GM19239 (cell line): ENCODE results near the gene ARHGEF7.
"Not testable (repeated sequence)": the region's sequence is repeated elsewhere in the genome, so short reads cannot be mapped to it uniquely, and the experiment has no call there.

Experiments
- DNase-seq: peaks from one replicate; pipeline ENCODE4 v3.0.0; 2011; ENCODE audit warnings: low spot score; ENCODE audit not compliant: insufficient read length
- FAIRE-seq: peaks from 2 replicates; lab custom pipeline; 2011; peaks lifted over from hg19 to GRCh38; lab: Jason Lieb, UNC

The ARHGEF7 gene

DNA sequence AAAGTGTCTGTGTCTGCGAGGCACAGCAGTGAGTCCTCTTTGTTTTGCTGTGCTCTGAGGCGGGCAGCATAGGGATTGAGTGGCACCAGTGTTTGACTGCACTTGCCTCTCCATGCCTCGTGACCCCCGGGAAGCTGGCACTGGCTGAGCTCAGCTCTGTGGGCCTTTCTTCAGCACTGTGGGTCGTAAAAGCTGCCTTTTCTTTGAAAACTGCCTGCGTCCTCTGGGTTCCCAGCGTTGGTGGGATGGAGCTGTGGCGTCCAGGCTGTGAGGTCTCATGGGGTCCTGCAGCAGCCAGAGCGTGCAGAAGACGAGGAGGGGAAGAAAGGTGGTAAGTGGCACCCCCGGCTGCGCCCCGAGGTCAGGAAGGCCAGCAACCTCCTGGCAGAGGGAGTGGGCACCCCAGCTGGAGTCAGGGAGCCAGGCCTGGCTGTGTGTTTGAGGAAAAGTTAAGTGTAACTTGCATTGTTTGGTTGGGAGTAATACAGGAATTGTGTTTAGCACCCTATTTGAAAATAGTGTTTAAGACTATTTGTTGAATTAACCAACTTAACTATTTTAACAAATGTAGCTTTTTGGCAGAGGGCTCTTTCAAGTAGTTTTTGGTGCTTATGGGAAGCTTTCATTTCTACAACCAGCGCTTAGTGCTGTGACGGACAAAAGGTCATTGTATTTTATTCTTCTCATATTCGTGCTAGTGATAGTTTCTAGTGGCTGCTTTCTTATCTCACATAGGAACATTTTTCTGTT lies 126.1 kb downstream of the ARHGEF7 start:
- FAIRE-seq = no peak
- no peak for DNase-seq

DNA sequence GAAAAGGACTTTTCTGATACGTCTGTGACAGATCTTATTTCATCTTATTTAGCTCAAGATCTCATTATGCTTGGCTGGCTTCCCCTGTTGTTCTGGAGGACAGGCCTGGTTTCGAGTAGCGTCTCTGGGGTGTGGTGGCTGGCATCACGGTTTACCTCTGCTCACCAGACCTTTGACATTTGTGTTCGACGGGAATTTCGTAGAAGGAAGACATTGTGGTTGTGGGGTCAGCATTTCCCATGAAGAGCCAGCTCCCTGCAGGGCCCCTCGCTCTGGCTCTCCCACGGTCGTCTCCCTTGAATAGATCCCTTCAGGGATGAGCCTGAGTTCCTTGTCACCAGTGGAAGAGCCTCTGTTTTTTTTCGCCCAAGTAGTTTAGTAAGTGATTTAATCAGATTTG lies 126.8 kb downstream of the ARHGEF7 start:
- FAIRE-seq = no peak
- no peak for DNase-seq

DNA sequence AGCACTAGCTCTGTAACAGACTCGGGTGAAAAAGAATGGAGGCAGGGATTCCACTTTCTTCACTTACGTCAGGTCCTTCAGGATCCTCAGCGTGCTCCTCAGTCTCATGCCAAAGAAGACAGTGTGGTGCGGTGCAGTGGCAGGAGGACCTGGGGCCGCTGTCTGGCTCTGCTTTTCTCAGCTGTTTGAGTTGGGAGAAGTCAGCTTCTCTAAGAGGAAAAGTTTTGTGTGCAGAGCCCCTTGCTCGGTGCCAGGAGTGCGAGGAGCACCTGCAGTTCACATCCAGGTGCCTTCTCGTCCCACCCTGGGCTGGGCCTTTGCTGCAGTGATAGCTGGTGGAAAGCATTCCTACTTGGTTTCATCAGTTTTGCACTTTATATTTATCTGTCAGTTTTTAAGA lies 127.5 kb downstream of the ARHGEF7 start:
- no peak for FAIRE-seq
- no peak for DNase-seq

DNA sequence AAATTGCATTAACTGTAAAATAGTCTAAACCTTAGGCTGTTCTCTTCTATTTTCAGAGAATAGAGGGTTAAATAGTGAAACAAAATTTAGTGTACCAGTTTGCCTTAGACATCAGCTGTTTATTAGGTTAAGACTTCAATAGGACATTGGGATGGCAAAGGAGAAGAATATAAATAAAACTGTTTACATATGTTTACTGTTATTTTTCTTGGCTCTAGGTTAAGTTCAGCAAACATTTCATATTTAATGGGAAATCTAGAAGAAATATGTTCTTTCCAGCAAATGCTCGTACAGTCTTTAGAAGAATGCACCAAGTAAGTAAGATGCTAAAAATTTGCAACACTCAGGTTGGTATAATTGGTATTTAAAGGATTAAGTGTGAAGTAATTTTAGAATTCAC lies 128.9 kb downstream of the ARHGEF7 start:
- no peak for DNase-seq
- FAIRE-seq = no peak

DNA sequence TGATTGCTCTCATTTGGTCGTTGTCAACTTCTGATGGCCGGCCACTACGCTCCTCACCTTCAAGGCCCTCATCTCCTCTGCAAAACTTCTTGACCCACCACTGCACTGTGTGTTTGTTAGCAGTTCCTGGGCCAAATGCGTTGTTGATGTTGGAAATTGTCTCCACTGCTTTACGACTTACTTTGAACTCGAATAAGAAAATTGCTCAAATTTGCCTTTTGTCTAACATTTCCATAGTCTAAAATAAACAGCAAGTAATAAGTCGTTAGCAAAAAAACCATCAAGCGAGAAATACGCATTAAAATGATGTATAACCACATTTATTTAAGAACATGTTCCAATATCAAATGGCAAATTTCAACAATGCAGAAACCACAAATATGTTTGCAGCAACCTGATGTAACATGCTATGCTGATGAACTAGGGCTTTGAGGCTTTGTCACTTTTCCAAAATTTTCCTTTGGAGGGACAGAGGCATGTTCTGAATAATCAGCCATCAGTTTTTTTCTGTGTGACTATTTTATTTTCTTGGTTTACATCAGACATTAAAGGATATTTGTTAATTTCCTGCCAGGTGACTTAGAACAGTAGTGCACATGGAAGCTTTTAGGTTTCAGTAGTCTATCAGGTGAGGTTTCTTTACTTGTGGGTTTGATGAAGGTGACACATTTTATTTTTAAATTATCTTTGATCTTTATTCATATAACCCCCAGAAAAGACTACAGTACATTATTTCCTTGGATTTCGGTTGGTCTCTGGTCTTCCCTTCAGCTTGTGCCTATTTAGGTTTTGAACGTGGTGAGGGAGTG lies 130.7 kb downstream of the ARHGEF7 start:
- no peak for DNase-seq
- peak; percentile 44 for FAIRE-seq

DNA sequence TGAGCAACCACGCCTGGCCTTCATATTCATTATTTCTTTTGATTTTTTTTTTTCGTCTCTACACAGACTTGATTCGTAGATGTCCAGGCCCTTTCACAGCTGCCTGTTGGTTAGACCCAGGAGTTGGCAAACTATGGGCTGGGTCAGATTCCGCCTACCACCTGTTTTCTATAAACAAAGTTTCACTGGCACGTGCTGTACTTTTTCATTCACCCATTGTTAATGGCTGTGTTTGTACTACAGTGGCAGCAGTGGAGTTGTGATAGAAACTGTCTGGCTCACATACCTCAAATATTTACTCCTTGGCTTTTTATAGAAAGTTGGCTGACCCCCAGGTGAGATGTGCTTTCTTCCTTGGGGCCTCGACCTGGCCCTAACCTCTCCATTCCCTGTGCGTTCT lies 132.4 kb downstream of the ARHGEF7 start:
- DNase-seq = no peak
- FAIRE-seq = no peak

DNA sequence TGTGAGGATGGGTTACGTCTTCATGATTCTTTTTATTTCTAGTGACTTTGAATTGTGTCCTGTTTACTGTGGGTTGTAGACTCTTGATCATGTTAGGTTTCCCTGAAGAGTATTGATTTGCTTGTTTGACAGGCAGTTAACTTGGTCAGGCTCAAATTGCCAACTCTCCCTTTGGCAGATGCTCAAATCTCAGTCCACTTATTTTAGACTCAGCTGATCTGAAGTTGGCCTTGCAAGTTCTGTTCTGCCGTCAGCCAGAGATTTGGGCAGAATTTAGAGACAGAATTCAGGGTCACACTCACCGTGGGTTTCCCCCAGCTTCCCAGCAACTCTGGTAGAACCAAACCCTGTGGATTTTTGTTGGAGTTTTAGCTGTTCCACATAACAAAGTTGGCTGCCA lies 133.7 kb downstream of the ARHGEF7 start:
- FAIRE-seq (no peak), DNase-seq (no peak)

DNA sequence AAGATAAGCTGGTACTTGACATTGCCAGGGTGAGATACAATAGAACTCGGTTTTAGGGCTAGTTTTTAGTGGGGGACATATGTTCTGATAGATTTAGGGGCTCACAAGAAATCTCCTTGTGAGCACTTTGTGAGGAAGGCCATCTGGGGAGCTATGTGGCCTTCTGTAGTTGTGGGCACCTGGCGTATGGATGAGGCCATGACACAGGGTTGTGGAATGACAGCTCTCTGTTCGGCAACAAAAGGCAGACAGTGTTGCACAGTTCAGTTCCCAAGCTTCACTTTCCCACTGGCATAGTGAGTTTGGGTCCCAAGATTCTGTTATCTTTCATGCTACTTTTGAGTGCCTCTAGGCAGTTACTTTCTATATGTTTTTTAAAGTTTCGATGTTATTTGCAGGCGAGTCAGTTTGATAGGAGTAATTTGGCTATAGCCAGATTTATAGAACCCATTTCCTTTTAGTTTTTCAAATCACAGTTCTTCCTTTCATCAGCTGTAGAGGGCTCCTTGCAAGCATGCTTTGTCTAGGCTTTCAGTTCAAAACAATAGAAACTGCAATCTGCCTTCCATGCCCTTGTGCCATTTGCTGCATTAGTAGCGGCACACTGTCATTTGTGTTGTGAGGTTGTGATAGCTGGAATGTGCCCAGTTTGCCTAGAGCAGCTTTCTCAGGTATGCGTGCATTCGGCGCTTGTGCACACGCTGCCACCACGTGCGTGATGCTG lies 134.7 kb downstream of the ARHGEF7 start:
- DNase-seq (no peak), FAIRE-seq (no peak)

DNA sequence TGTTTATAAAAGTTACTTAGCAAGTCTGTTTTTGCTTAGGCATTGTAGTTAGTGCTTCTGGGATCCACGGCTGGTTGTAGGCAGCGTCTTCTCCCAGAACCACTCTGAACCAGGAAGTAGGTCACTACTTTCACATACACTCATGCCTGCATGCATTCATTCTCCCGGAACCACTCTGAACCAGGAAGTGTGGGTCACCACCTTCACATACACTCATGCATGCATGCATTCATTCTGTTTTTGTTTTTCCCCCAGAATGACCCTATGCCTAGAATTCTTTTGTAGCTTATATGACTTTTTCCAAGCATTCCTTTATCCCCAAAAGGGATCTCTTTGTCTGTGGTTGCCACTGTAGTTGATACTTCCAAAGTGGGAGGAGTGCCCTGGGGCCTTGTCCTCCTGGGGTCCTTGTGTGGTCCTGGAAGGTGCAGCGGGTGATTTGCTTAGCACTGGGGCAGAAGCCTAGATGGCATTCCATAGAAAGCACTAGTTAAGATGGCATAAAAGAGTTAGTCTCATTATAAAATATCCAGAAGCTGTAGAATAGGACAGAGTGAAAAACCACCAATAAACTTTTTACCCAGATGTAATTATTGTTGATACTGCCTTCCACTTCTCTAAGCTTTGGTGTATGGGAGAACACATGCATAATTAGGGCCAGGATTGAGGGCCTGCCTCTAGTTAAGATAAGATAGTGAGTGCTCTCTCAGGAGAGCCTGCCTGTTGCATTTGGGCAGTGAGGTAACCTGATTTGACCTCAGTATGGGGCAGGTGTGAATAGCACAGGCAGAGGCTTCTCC lies 136.7 kb downstream of the ARHGEF7 start:
- no peak for FAIRE-seq
- DNase-seq = no peak

DNA sequence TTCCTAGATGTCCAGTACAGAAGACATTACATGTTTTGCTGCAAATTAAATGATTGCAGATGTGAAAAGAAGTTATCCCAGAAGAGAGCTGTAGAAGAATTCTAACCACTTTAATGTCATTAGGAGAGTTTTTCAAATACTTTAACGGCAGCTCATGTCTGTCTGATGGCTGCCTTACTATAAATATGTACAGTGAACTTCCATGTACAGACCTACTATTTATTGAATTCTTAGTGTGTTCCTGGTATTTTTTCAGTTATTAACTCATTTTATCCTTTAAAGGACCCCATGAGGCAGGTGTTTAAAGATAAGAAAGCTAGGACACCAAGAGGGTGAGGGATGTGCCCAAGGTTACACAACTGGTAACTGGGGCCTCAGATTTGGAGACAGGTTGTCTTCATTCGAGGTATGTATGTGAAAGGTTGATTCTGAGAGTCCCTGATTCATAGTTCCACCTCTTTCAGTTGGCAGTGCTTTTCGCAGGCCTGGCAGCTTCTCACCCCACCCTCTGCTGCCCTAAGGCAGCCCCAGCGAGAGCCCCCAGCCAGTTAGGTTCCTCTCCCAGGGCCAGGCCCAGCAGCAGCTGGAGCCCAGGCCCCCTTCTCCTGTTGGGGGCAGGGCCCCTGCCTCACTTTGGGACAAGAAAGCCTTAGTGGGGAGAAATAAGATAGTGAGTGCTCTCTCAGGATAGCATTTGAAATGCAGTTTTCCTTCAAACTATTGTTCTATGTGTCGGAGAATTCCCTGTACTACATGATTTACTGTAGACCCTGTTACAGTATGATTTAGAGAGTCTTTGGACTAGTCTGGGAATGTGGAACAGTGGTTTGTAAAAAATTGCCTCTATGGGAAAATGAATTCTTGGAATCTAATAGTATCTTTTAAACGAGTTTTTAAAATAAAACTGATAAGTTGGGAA lies 137.6 kb downstream of the ARHGEF7 start:
- FAIRE-seq (no peak), DNase-seq (no peak)

DNA sequence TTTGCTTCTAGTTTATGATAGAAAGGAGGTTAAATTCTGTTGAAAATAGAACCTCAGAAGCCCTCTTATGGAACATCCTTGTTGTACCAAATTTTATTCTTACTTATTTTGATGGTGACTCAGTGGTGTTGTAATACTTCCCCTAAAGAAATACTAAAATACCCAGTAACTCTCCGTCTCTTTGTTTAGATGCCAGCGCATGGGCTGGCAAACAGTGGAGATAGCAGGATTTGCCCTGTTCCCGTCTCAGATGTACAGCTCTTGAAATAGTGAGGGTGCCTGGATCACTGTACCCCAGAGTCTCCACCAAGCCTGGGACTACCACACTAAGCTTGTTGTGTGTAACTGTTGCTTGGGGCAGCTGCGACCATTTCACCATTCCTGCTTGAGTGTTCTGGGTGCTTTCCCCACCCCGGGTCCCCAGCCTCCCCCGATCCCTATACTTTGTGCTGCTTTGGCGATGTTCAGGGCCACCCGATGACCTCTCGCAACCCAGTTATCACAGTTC lies 138.3 kb downstream of the ARHGEF7 start:
- FAIRE-seq (no peak), DNase-seq (no peak)

DNA sequence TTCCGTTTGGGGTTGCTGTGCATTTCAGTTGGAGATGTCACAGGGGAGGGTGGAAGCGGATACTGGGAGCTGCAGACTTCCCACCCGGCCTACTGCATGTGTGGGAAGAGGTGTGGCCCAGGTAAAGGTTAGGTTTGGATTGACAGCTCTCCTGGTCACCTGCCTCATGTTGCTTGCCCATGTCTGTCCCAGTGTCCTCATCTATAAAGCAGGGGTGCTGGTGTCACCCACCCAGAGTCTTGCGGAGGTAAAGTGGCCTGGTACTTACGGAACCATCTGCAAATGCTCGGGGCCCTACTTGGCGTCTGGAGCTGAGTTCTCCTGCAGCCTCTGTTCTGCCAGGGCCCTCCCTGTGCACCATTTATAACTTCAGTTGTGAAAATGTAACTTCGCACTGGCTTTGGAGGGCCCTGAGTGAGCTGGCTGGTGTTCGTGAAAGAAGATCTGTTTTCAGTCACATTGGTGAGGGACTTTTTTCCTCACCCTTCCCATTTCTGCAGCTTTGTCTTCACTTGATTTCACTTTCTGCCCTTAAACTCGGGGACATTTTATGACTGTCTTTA lies 140.2 kb downstream of the ARHGEF7 start:
- FAIRE-seq (no peak), DNase-seq (no peak)

DNA sequence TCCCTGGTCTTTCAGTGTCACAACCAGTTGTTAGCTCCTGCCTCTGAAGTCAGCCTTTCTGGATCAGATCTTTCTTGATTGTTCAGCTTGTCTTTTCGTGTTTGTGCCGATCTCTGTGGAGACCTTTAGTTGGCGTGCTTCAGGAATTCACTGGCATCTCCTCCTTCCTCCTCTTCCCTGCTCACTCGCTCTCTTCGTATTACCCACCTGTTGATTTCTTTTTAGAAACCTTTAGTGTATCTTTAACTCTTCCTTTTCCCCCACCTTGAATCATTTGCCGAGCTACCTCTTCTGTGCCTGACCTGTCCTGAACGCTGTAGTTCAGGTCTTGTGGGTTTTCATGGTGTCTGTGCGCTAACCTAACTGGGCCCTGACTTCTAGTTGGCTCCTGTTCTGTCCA lies 141.3 kb downstream of the ARHGEF7 start:
- FAIRE-seq = no peak
- no peak for DNase-seq

DNA sequence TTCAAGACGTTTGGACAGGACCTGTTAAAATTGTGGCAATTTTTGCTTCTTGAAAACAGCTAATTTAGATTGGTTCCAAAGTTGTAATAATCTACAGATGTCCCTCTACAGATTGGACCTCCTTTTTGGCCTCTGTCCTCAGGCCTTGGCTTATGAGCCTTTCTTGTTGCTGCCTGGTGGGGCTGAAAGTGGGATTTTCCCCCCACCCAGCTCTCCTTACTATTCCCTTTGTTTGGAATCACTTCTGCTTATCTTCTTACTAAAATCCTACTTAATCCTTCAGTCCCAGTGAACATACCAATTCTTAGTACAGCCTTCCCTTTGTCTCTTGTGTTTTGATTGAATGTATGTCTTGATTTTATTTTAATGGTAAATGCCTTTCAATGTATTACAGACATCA lies 141.8 kb downstream of the ARHGEF7 start:
- DNase-seq (no peak), FAIRE-seq (no peak)

DNA sequence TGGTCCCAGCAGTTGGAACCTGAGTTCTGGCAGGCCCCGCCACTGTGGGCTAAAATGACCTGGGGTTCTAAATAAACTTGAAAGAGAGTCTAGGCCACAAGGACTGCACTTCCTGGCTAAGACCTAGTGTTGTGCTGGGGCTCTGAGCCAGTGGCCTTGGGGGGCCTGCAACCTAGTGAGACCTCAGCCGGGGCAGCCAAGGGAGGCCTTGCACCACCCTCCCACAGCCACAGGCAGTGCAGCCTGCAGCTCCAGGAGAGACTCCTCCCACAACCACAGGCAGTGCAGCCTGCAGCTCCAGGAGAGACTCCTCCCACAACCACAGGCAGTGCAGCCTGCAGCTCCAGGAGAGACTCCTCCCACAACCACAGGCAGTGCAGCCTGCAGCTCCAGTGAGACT lies 142.8 kb downstream of the ARHGEF7 start:
- not testable (repeated sequence) for FAIRE-seq, DNase-seq

DNA sequence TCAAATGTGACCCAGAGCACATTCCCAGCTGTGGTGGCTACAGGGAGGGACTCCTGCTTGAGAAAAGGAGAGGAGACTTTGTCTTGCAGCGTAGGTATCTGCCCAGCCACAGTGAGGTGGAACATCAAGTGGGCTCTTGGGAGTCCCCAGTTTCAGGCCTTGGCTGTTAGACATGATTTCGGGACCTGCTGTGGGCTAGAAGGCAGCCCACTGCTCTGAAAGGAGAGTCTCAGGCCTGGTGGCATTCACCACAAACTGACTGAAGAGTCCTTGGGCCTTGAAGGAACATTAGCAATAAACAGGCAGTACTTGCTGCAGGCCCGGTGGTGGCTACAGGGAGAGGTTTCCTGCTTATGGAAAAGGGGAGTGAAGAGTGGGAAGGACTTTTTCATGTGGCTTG lies 143.5 kb downstream of the ARHGEF7 start:
- DNase-seq (no peak), FAIRE-seq (no peak)

DNA sequence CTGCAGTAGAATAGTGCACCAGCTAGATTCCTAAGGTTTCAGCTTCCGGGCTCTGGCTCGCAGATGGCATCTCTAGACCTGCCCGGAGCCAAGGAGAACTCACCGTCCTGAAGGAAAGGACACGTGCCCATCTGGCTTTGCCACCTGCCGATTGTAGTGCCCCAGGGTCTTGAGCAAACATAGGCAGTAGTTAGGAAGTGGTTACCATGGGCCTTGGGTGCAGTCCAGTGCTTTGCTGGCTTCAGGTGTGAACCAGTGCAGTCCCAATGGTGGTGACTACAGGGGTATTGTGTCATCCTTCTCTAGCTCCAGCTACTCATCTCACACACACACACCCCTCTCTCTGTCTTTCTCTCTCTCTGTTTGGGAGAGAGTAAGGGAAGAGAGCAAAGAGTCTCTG lies 143.9 kb downstream of the ARHGEF7 start:
- no peak for DNase-seq
- FAIRE-seq = no peak

DNA sequence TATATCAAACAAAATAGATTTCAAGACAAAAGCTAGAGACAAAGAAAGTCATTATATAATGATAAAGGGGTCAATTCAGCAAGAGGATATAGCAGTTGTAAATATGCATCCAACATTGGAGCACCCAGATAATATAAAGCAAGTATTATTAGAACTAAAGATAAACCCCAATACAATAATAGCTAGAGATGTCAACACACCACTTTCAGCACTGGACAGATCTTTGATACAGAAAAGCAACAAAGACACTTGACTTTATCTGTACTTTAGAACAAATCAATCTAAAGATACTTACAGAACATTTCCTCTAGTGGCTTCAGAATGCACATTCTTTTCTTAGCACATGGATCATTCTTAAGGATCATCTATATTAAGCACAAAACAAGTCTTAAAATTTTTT lies 146.2 kb downstream of the ARHGEF7 start:
- DNase-seq (no peak), FAIRE-seq (no peak)

DNA sequence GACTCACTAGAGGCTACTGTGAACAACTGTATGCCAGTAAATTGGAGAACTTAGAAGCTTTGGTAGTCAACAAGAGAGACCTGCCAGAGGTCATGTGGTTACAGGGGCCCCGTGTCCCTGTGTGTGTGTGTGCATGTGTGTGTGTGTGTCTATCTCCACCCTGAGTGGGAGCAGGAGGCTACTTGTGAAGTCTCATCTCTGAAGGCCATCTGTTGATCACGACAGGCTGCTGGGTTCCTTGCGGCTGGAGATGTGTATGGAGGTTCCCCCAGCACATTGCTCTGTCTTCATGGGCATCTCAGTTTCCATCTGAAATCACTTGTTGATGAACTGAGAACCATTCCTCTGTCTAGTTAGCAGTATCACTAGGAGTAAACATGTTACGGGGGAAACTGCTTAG lies 147.2 kb downstream of the ARHGEF7 start:
- DNase-seq (no peak), FAIRE-seq (no peak)
